CD4-positive, alpha-beta T cell treated with Interleukin-1 beta for 1 hour (primary cell): ENCODE measurements around the gene WIPF1.

Source experiments
- DNase-seq, 2 donors: peaks; one replicate each; pipeline ENCODE4 v3.0.0-alpha.2; 2020 to 2022

The WIPF1 gene

DNA sequence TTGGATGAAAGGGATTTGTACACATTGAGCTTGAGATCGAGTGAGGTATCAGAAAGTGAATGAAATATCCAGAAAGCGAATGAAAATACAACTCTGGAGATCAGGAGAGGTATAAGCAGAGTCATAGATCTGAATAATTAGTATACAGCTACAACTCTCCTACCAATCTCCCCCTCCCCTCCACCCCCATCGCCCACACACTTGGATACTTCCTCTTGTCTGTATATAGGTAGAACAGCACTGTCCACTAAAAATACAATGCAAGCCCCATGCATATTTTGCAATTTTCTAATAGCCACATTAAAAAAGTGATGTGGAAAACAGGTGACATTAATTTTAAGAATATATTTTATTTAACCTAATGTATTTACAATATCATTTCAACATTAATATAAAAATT lies 23.7 kb upstream of the WIPF1 start:
- no peak for DNase-seq

DNA sequence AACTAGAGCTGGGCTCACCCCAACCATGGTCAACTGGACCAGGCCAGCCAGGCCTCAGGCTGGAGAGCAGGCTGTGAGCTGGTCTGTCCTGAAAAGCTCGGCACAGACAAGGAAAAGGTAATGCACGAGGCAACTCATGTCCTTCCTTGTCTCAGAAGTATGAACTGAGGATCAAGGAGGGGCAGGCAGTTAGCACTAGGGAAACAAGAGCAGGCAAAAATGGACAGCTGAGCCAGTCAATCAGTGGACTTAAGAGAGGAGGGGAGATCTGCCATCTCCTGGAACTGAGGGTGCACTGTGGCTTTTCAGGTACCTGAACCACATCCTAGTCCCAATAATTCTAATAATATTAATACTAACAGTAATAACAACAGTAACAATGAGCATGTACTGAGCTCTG lies 20.6 kb upstream of the WIPF1 start:
- DNase-seq, result no peak

DNA sequence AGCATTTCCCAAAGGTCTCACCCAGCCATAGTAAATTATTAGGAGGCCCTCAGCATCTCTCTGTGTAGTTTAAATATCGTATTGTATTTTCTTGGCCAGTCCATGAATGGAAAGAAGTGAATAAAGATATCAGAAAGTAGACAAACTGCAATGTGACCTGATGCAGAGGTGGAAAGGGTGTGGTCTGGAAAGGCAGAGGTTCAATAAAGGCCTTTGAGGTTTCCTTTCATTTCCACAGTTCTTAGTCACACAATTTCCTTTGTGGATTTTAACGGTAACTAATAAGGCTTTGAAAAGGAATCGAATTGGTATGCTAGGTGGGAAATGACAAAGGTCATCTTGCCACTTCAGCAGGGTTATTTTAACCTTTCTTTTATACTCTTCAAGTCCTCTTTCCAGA lies 20.1 kb upstream of the WIPF1 start:
- no peak for DNase-seq

DNA sequence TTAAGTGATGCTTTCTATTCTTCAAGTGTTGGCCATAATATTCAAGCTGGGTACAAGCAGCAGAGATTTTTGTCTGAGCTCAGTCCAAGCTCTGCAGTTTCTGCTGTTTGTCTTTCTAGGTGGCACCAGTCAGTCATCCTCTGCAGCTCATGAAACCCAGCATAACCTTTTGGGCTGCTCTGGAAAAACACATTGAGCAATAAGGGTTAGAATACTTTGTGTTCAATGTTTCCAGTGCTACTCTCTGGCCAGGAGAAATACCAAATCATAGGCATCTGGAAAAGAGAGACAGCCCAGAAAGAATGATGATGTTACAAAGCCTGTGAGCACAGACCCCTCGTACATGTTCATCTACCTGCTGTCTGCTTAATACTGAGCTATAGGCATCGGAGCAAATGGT lies 19.5 kb upstream of the WIPF1 start:
- DNase-seq, result no peak

DNA sequence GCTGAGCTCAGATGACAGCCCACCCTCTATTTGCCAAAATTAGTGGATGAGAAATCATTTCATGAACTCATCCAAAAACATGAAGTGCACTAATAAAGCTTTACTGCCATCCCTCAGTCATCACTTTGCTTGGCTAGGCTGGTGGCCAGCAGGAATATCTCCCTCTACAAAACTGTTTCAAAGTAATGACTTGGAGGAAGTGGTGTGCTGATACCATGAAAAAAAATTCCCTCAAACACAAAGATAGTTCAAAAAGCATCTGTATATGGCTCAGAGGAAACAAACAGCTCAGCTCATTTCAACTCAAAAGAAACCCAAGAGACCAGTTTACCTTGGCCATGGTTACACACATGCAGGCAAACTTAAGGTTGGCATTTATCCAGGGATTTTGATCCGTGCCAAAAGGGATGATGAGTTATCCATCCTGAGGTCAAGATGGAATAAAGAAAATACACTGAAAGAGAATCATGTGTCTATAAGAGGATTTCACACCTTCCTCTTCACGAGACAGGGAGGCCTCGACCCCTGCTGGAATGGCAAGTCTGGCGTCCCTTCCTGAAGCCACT lies 18.4 kb upstream of the WIPF1 start:
- DNase-seq, result no peak

DNA sequence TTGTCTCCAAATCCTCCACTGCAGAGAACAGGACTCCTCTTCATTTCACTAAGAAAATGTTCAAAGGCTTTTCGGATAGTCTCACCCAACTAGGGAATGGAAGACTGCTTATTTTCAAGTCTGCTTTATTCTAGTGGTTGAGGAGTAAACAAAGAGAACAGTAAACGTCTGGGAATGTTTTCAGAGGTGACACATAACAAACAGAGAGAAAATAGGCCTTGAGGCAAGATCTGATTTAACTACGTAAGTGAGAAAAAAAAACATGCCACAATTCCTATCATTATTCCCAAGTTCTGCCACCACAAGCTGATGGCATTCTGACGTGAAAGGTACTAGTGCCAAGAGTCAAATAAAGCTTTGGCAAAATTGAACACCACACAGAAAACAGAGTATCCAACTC lies 16.7 kb upstream of the WIPF1 start:
- DNase-seq, result no peak

DNA sequence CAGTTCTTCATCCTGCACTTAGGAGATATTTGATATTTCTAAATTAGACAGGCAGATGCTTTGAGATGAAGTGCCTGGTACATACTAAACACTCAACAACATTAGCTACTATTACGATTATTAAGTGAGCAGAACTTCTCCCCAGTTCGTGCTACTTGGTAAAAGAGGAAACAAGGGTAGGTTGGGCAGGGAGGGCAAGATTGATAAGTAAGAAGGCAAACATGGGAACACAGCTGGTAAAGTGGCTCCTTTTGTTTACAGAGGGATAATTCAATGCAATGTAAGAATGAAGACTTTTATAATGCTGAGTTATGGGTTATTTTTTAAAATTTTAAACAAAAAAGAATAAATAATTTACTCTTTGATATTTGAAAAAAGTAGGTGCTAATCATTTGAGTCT lies 15.9 kb upstream of the WIPF1 start:
- no peak for DNase-seq

DNA sequence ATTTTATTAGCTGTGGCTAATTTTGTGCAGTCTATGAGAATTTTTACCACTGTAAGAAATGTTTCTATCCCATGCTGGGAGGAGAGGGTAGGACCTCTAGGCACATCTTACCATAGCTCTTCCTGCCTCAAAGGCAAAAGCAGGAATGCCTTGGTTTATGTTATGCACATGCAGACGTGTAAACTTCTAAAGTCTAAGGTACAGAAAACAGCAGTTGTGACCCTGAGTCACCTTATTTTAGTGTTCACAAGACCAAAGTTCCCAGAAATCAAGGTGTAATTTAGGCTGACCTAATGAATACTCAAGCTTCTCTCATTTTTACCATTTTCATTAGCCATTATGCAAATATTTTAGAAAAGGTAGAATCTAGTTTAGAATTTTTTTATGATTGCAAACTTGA lies 15.4 kb upstream of the WIPF1 start:
- no peak for DNase-seq

DNA sequence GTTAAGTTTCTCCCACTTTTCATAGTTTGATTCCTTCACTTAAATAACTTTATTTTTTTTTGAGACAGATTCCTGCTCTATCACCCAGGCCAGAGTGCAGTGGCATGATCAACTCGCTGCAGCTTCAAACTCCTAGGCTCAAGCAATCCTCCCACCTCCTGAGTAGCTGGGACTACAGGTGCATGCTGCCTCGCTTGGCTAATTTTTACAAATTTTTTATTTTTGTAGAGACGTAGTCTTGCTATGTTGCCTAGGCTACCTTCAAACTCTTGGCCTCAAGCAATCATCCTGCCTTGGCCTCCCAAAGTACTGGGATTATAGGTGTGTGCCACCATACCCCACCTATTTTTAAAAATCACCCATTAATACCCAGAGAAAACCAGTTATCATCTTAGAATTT lies 14.2 kb upstream of the WIPF1 start:
- DNase-seq, result peak in 1 of 2 donors; percentile 27

DNA sequence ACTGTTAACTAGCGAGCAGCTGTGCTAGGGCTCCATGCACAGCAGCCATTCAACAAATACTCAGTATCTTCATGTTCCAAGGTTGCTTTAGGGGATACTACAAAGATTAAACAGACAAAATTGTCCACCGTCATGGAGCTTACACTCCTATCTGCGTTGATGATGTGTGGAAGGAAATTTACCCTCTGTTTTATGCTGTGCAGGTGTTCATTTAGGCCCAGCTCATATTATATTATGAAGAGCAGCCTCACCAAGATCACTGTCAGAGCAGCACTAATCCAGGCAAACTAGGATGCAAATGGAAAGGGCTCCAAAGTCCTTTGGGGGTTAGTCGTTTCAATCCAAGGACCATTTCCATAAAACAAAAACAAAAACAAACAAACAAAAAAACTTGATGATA lies 13.4 kb upstream of the WIPF1 start:
- no peak for DNase-seq

DNA sequence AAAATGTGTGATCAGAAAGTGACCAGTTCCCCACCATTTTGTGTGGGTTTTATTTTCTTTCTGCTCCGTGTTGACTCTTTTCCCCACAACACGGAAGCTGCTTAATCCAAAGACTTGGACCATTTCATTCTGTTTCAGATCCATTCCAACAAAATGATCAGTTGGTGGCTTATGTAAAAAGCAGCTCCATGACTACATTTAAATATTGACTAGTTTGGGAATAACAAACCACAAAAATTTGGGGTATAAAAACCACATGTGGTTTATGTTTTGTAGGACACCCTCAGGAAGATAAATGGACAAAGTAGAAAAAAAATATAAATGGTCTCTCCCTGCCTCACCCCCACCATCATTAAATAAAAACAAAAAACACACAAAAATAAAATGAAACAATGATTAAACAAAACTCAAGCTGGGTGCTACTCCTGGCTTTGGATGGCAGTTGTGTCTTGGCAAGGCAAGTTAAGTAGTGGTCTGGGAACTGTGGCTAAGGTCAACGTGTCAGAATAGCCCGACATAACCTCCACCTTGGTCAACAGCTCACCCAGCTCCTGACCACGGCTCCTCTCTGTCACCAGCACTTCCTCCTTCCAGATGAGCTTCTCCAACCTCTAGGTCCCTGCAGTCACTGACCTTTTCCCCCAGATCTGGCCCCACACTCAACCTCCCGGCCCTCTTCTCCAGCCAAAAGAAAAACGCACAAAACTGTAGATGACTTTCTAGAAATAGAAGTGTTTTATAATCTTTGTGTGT lies 12.8 kb upstream of the WIPF1 start:
- DNase-seq, result no peak

DNA sequence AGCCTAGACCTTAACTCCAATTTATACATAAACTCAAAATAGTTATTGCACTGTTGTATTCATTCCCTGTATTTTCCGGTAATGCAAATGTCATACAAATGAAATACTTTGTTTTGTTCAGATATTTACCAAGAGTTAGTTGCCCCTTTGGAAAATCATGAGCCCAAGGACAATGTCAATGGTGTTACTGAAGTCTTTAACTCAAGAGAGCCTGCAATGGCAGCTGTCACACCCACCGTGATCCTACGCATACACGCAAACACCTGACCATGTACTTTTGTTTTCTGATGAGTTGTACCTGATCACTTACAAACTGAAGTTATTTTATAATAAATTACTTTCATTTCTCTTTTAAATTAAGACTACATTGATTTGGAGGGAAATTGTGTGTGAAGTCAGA lies 11.7 kb upstream of the WIPF1 start:
- no peak for DNase-seq

DNA sequence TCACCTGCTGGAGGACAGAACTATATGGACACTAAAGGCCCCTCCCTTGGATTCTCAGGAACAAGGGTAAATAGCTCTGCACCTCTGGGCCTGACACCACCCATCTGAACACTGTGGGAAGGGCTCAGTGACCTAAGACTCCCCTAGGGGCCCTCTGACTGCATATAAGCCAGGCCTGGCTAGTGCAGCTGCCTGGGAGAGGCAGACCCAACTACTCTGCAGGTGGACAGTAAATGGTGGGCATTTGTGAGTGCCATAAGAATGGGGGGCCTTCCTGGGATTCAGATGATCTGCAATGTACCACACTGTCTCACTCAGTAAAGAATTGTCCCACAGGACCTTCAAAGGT lies 11.2 kb upstream of the WIPF1 start:
- no peak for DNase-seq

DNA sequence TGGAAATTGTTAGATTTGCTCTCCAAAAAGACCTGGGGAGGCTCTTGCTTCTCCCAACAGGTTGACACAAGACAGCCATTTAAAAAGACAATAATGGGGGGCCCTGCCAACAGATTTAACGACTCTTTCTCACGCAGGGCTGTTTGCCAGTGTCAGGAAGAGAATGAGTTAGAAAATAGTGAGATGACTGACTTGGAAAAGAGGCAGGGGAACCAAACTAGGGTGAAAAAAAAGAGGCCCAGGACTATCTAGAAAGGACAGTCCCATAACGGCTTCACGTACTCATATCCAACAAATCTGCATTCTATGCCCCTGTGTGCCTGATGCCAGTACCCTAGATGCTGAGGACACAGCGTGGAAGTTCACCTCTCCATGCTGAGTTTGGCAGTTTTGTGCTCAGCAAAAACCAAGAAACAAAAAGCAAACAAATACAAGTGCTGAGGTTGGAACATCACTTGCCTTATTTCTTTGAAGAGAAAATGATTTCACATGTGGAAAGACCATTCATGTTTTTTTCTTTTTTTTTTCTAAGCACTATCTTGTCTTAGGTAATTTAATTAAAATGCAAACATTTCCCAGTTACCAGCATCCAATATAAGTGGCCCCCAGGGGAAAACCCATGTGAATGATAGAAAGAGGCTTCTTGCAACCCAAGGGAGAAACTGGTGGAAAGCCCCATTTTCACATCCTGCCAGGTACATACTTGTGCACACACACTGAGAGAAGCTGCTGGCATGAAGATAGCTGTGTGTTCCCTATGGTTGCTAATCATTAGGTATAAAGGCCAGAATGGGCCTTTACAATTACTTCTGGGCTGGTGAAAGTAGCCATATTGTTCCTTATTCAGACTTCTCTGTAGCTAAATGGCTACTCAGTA lies 10.6 kb upstream of the WIPF1 start:
- peak; percentile 50 to 70 for DNase-seq

DNA sequence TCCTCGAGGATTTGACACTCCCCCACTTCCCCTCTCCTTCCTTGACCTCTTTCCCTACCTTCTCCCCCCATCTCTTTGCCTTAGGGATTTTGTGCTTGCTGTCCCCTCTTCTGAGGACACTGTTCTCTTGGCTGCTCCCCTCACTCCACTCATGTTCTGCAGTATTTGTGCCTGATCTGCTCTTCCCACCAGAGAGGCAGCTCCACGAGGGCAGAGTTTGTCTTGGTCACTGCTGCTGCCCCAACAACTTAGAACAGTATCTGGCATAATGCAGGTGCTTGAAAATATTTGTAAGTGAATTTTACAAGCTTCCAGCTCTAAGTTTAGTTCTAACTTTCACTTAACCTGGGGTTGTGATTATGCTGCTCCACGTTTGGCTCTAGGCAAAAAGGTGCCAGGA lies 10.0 kb upstream of the WIPF1 start:
- DNase-seq, result no peak

DNA sequence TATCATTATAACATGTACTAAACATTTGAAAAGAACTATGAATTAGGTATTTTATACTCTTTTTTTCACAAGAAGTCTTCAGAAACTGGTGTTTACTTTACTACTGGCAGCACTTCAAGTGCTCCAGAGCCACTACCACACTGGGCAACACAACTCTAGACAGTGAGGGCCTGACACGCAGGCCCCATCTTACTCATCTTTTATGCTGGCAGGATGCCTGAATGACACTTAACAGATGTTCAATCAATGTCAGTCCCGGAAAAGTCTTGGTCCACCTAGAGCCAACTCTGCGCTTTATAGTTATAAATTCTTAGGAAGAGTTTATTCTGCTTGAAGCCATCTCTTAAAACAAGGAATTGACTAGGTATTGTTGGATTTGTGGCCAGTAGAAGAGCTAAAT lies 8.7 kb upstream of the WIPF1 start:
- DNase-seq, result peak in 1 of 2 donors; percentile 43

DNA sequence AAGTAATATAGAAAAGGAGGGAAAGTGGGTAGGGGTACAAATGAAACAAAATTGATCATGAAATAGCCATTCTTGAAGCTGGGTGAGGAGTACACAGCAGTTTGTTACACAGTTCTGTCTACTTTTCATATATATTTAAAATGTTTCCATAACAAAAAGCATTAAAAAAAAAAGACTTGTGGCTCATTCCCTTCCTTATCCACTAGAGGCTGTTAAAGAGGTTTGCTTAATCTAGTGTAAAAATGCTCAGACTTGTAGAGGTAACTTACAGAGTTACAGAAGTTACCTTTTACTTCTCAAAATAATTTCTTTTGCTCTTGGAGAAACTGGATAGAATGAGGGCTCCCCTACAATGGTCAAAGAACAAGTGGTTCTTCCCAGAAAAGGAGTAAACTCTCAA lies 8.1 kb upstream of the WIPF1 start:
- DNase-seq, result no peak

DNA sequence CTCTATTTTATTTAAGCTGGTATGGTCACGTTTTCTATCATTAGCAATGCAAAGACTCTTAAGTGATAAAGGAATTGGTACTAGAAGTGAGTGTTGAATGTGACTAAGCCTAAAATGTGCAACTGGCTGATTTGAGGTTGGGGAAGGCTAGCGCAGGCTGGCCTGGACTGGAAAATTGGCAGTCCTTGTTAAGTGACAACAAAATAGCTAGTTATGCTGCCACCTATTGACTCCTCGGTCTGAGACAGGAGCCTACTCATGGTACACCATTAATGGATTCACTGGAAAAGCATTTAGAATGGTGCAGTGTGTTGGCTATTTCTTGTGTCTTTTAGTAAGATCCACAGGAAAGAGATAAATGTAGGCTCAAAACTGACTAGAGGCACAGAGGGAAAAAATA lies 5.7 kb upstream of the WIPF1 start:
- peak; percentile 62 to 74 for DNase-seq

DNA sequence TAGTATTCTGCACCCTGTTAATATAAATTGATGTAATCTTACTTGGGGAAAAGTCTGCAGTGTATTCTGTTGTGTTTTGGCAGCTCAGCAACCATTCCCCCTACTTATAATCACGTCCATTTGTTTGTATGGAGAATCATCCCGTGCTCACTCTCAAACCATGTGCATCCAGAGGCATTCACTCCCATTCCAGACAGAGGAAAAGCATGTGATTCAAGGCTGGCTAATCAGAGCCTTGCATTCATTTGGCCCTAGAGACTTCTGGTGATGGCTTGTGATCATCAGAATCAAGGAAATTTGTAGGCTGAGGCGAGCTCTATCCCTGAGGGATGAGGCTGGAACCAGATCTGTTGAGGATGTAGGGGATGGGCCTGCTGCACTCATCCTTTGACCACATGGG lies 5.1 kb upstream of the WIPF1 start:
- no peak for DNase-seq

DNA sequence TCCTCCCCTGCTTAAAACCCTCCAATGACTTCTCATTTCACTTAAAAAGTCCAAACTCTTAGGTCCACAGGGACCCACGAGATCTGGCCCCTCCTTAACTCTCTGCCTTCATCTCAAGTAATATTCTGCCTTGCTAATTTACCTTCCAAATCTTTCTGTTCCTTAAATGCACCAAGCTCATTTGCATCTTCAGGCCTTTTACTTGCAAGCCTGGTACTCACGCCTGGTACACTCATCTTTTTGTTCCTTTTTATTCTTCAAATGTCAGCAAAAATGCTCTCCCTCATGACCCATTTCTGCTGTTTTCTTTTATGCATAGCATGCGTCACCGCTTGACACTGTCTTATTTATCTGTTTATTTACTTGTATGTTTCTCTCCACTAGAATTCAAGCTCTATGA lies 2.7 kb upstream of the WIPF1 start:
- DNase-seq, result peak in 1 of 2 donors; percentile 54

DNA sequence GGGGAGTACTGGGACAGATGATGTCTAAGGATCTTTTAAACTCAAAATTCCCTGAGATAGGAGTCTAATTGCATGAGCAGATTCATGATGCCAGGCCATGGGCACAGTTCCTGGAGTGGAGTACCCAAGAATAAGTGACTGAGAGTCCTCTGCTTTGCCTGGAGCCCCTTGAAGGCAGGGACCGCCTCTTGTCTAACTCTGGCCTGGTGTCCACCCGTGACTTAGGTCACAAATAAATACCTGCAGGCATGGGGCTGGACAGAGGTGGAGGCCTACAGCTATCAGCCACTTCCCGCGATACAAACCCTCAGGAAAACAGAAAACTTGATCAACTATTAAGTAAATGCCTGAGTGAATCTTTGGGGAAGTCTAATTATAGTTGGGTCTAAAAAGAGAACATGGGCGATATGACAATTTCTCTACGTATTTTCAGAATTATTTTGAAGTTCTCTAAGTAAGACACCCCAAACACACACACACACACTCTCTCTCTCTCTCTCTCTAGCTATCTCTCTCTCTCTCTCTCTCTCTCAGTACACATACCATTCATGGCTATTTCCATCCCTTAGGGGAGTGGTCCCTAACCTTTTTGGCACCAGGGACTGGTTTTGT lies 1.8 kb upstream of the WIPF1 start:
- no peak for DNase-seq

DNA sequence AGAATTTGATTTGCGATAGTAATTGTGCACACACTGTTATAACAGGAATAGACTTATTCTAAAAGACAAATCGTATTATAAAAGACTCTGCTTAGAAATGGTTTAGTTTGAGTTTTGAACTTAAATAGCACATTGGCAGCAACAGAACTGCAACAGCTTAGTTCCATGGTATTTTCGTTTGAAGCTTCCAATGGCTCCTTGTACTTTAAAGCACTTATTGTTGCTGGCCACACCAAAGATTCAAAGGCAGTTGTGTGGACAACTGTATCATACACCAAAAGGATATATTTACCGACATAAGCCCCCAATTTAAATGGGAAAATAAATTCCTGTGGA lies 627 bp downstream of the WIPF1 start:
- DNase-seq, result peak in 1 of 2 donors; percentile 44

DNA sequence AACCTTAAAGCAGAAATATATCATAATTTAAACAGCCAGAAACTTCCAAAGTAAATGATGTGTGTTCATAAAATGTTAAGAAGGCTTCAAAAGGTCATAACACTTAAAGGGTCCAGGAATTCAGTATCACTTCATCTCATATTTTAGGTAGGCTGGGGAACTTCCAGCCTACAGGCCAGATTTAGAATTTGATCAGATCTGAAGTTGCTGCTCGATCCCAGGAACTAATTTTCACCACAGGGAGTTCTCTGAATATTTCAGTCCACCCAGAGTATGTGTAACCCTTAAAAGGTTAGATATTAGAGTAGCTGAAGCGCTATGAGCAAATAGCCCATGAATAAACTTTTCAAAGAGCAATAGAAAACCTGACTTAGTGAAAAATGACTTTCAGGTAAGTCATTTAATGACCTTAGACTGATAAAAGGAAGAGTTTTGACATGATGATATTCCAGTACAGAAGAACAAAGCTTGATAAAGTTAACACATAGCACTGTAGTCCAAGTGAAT lies 1.7 kb downstream of the WIPF1 start:
- peak in 1 of 2 donors; percentile 51 for DNase-seq
